ENCODE measurements around the gene MFSD12.

Gene MFSD12

GRCh38 chr19:3548606-3549005 is 8.8 kb downstream of the MFSD12 start:
- no peaks in the 10 kb centered on the region for H3K9me3 ChIP-seq (ENCODE audit: control insufficient read depth, low read length)
- H3K36me3 ChIP-seq (ENCODE audit: control insufficient read depth, insufficient read depth, low read length), result no peaks in the 10 kb centered on the region
- H3K4me1 ChIP-seq (ENCODE audit: control insufficient read depth, insufficient read depth, low read length), result no peaks in the 10 kb centered on the region
- H3K9ac ChIP-seq (ENCODE audit: low read length), result no peak overlapping the region
- H3K4me3 ChIP-seq (ENCODE audit: low read length), result no peak overlapping the region
- no peaks in the 10 kb centered on the region for H3K27me3 ChIP-seq (ENCODE audit: control insufficient read depth, insufficient read depth, low read length)

- Histone ChIP-seq H3K27me3 (ENCODE audit: control insufficient read depth, insufficient read depth, low read length) (no peaks in the 10 kb centered on the region), H3K9ac (ENCODE audit: low read length) (no peak overlapping the region), H3K9me3 (ENCODE audit: control insufficient read depth, low read length) (no peaks in the 10 kb centered on the region), H3K4me1 (ENCODE audit: control insufficient read depth, insufficient read depth, low read length) (no peaks in the 10 kb centered on the region), H3K4me3 (ENCODE audit: low read length) (no peak overlapping the region), H3K36me3 (ENCODE audit: control insufficient read depth, insufficient read depth, low read length) (no peaks in the 10 kb centered on the region)
Observed at GRCh38 chr19:3547767-3548282, 9.6 kb downstream of the MFSD12 start.

GRCh38 chr19:3547301-3547731 is 10.1 kb downstream of the MFSD12 start:
- H3K9ac ChIP-seq (ENCODE audit: low read length), result no peak overlapping the region

DNA sequence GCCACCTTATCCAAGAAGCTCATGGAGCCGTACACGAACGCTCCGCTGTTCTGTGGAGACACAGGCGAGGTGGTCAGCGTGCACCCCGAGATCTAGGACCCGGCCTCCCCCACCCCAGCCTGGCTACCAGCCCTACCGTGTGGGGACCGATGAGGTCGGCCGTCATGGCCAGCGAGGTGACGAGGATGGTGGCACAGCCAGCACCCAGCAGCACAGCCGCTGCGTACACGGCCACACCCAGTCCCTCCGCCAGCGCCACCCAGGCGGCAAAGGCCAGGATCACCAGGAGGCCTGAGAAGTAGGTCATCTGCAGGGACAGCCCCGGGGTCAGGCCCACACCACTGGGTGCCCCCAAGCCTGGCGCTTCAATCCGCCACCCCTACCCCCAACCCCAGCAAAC is 11.3 kb downstream of the MFSD12 start:
- Histone ChIP-seq H3K4me3 (ENCODE audit: low read length) (no peak overlapping the region), H3K27me3 (ENCODE audit: control insufficient read depth, insufficient read depth, low read length) (no peaks in the 10 kb centered on the region), H3K4me1 (ENCODE audit: control insufficient read depth, insufficient read depth, low read length) (no peaks in the 10 kb centered on the region), H3K9ac (ENCODE audit: low read length) (no peak overlapping the region), H3K36me3 (ENCODE audit: control insufficient read depth, insufficient read depth, low read length) (no peaks in the 10 kb centered on the region), H3K9me3 (ENCODE audit: control insufficient read depth, low read length) (no peaks in the 10 kb centered on the region)

More at GRCh38 chr19:3547301-3547731, 10.1 kb downstream of the MFSD12 start:
- no peaks in the 10 kb centered on the region for H3K9me3 ChIP-seq (ENCODE audit: control insufficient read depth, low read length)
- no peaks in the 10 kb centered on the region for H3K27me3 ChIP-seq (ENCODE audit: control insufficient read depth, insufficient read depth, low read length)
- H3K36me3 ChIP-seq (ENCODE audit: control insufficient read depth, insufficient read depth, low read length), result no peaks in the 10 kb centered on the region
- H3K4me3 ChIP-seq (ENCODE audit: low read length), result no peak overlapping the region
- no peaks in the 10 kb centered on the region for H3K4me1 ChIP-seq (ENCODE audit: control insufficient read depth, insufficient read depth, low read length)

- Histone ChIP-seq H3K4me3 (ENCODE audit: low read length) (no peak overlapping the region), H3K9me3 (ENCODE audit: control insufficient read depth, low read length) (no peaks in the 10 kb centered on the region), H3K36me3 (ENCODE audit: control insufficient read depth, insufficient read depth, low read length) (no peaks in the 10 kb centered on the region), H3K4me1 (ENCODE audit: control insufficient read depth, insufficient read depth, low read length) (no peaks in the 10 kb centered on the region), H3K9ac (ENCODE audit: low read length) (no peak overlapping the region), H3K27me3 (ENCODE audit: control insufficient read depth, insufficient read depth, low read length) (no peaks in the 10 kb centered on the region)
Observed at GRCh38 chr19:3545669-3546034, 11.7 kb downstream of the MFSD12 start.

- H3K36me3 ChIP-seq (ENCODE audit: control insufficient read depth, insufficient read depth, low read length), result no peaks in the 10 kb centered on the region
- H3K4me1 ChIP-seq (ENCODE audit: control insufficient read depth, insufficient read depth, low read length), result no peaks in the 10 kb centered on the region
- H3K4me3 ChIP-seq (ENCODE audit: low read length), result no peak overlapping the region
- H3K9ac ChIP-seq (ENCODE audit: low read length), result no peak overlapping the region
- H3K27me3 ChIP-seq (ENCODE audit: control insufficient read depth, insufficient read depth, low read length), result no peaks in the 10 kb centered on the region
- no peaks in the 10 kb centered on the region for H3K9me3 ChIP-seq (ENCODE audit: control insufficient read depth, low read length)
Observed at GRCh38 chr19:3544742-3545668, 12.4 kb downstream of the MFSD12 start.

GRCh38 chr19:3544058-3544376 is 13.4 kb downstream of the MFSD12 start:
- Histone ChIP-seq H3K9ac (ENCODE audit: low read length) (no peak overlapping the region), H3K36me3 (ENCODE audit: control insufficient read depth, insufficient read depth, low read length) (no peaks in the 10 kb centered on the region), H3K4me1 (ENCODE audit: control insufficient read depth, insufficient read depth, low read length) (no peaks in the 10 kb centered on the region), H3K9me3 (ENCODE audit: control insufficient read depth, low read length) (no peaks in the 10 kb centered on the region), H3K4me3 (ENCODE audit: low read length) (no peak overlapping the region), H3K27me3 (ENCODE audit: control insufficient read depth, insufficient read depth, low read length) (no peaks in the 10 kb centered on the region)

GRCh38 chr19:3543150-3544057 is 14.0 kb downstream of the MFSD12 start:
- Histone ChIP-seq H3K9ac (ENCODE audit: low read length) (no peak overlapping the region), H3K4me3 (ENCODE audit: low read length) (no peak overlapping the region), H3K27me3 (ENCODE audit: control insufficient read depth, insufficient read depth, low read length) (no peaks in the 10 kb centered on the region), H3K36me3 (ENCODE audit: control insufficient read depth, insufficient read depth, low read length) (no peaks in the 10 kb centered on the region), H3K9me3 (ENCODE audit: control insufficient read depth, low read length) (no peaks in the 10 kb centered on the region), H3K4me1 (ENCODE audit: control insufficient read depth, insufficient read depth, low read length) (no peaks in the 10 kb centered on the region)

DNA sequence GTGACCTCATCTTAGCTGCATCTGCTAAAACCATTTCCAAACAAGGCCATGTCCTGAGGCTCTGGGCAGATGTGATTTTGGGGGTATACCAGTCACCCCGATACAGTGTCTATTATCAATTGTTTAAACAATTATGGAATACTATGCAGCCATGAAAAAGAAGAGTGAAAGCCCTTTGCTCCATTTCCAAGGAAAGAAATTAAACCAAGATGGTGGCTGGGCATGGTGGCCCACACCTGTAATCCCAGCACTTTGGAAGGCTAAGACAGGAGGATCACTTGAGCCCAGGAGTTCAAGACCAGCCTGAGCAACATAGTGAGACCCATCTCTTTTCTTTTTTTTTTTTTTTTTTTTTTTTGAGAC is 17.6 kb downstream of the MFSD12 start:
- no peaks in the 10 kb centered on the region for H3K9me3 ChIP-seq (ENCODE audit: control insufficient read depth, low read length)
- H3K27me3 ChIP-seq (ENCODE audit: control insufficient read depth, insufficient read depth, low read length), result no peaks in the 10 kb centered on the region
- H3K9ac ChIP-seq (ENCODE audit: low read length), result no peak overlapping the region
- H3K4me3 ChIP-seq (ENCODE audit: low read length), result no peak overlapping the region
- H3K36me3 ChIP-seq (ENCODE audit: control insufficient read depth, insufficient read depth, low read length), result peaks cover 7% of the 10 kb centered on the region
- H3K4me1 ChIP-seq (ENCODE audit: control insufficient read depth, insufficient read depth, low read length), result no peaks in the 10 kb centered on the region

GRCh38 chr19:3538965-3539755 is 18.2 kb downstream of the MFSD12 start, which contains the start of gene TEKTIP1:
TEKTIP1 (plus strand) TSS chr19:3539174; CDS start chr19:3539178, 4 bp downstream.
- Histone ChIP-seq H3K4me3 (ENCODE audit: low read length) (no peak within 1 kb of the TSS), H3K27me3 (ENCODE audit: control insufficient read depth, insufficient read depth, low read length) (no peaks in the 10 kb centered on the region), H3K36me3 (ENCODE audit: control insufficient read depth, insufficient read depth, low read length) (peaks cover 7% of the 10 kb centered on the region), H3K4me1 (ENCODE audit: control insufficient read depth, insufficient read depth, low read length) (no peaks in the 10 kb centered on the region), H3K9ac (ENCODE audit: low read length) (no peak within 1 kb of the TSS), H3K9me3 (ENCODE audit: control insufficient read depth, low read length) (no peaks in the 10 kb centered on the region)

- H3K27me3 ChIP-seq (ENCODE audit: control insufficient read depth, insufficient read depth, low read length), result no peaks in the 10 kb centered on the region
- no peaks in the 10 kb centered on the region for H3K9me3 ChIP-seq (ENCODE audit: control insufficient read depth, low read length)
- peaks cover 7% of the 10 kb centered on the region for H3K36me3 ChIP-seq (ENCODE audit: control insufficient read depth, insufficient read depth, low read length)
- H3K9ac ChIP-seq (ENCODE audit: low read length), result no peak overlapping the region
- H3K4me3 ChIP-seq (ENCODE audit: low read length), result no peak overlapping the region
- no peaks in the 10 kb centered on the region for H3K4me1 ChIP-seq (ENCODE audit: control insufficient read depth, insufficient read depth, low read length)
Observed at GRCh38 chr19:3538258-3538929, 19.0 kb downstream of the MFSD12 start.

Measured in mucosa of stomach (tissue), 1 donor.